Measurements from ENCODE around the gene PPID.
"Not testable (repeated sequence)": the region's sequence is repeated elsewhere in the genome, so short reads cannot be mapped to it uniquely, and the experiment has no call there.

Gene PPID

DNA sequence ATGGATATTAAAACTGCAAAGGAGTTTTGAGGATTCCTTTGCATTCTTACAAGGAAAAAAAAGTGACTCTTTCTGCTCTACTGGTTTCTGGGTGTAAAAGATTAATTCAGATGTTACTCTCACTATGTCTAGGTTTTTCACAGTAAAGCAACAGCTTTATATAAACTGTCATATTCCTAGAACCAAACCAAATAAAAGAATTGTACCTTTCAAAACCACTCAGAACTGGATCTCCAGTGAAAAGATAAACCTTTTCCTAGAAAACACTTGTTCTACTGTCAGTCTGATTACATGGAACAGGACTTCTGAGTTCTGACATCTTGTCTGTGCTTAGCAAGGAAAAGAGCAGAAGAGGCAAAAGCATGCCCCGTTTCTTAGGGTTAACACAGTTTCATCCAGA is 5.0 kb upstream of the PPID start:
- TF ChIP-seq, protein P1, sequence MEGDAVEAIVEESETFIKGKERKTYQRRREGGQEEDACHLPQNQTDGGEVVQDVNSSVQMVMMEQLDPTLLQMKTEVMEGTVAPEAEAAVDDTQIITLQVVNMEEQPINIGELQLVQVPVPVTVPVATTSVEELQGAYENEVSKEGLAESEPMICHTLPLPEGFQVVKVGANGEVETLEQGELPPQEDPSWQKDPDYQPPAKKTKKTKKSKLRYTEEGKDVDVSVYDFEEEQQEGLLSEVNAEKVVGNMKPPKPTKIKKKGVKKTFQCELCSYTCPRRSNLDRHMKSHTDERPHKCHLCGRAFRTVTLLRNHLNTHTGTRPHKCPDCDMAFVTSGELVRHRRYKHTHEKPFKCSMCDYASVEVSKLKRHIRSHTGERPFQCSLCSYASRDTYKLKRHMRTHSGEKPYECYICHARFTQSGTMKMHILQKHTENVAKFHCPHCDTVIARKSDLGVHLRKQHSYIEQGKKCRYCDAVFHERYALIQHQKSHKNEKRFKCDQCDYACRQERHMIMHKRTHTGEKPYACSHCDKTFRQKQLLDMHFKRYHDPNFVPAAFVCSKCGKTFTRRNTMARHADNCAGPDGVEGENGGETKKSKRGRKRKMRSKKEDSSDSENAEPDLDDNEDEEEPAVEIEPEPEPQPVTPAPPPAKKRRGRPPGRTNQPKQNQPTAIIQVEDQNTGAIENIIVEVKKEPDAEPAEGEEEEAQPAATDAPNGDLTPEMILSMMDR (IDR thresholded peaks at IDR 0.05; ENCODE audit: extremely low read depth, missing control alignments): no peak
- no peak for DNase-seq (ENCODE audit: low spot score)

DNA sequence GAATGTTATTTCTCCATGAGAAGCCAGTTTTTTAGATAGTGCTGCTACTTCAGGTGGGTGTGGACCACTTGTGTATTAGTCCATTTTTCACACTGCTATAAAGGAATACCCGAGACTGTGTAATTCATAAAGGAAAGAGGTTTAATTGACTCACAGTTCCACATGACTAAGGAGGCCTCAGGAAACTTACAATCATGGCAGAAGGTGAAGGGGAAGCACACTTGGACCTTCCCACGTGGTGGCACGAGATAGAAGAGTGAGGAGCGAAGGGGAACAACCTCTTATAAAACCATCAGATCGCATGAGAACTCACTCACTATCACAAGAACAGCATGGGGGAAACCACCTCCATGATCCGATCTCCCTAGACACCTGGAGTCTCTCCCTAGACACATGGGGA is 3.4 kb upstream of the PPID start:
- DNase-seq (ENCODE audit: low spot score): no peak
- TF ChIP-seq, protein P1 (IDR thresholded peaks at IDR 0.05; ENCODE audit: extremely low read depth, missing control alignments): no peak

DNA sequence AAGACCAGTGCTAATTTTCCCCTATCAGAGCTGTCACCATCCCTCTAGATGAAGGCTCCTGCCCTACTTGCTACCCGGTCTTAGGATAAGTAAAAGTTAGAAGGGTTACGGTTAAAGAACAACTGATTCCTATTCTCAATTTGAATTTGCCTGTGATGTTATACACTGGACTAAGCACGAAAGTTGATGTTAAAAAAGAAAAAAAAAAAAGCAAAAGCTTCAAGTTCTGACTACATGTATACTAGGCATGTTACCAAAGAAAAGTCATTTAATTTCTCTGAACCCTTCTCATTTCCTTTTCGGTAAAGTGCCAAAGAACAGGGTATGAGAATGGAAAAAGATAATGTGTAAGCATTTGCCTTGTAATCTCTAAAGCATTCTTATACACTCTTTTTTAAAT is 1.4 kb upstream of the PPID start:
- TF ChIP-seq, protein P1 (IDR thresholded peaks at IDR 0.05; ENCODE audit: extremely low read depth, missing control alignments): no peak
- DNase-seq (ENCODE audit: low spot score): no peak

- no peak for DNase-seq (ENCODE audit: low spot score)
- TF ChIP-seq, protein P1 (IDR thresholded peaks at IDR 0.05; ENCODE audit: extremely low read depth, missing control alignments): no peak
Measured at GRCh38 chr4:158722291-158722916, 792 bp downstream of the PPID start.

GRCh38 chr4:158721680-158722079 is 1.5 kb downstream of the PPID start:
- no peak for DNase-seq (ENCODE audit: low spot score)
- TF ChIP-seq, protein P1 (IDR thresholded peaks at IDR 0.05; ENCODE audit: extremely low read depth, missing control alignments): no peak

- TF ChIP-seq, protein P1 (IDR thresholded peaks at IDR 0.05; ENCODE audit: extremely low read depth, missing control alignments): no peak
- no peak for DNase-seq (ENCODE audit: low spot score)
Measured at GRCh38 chr4:158715802-158716201, 7.4 kb downstream of the PPID start.

DNA sequence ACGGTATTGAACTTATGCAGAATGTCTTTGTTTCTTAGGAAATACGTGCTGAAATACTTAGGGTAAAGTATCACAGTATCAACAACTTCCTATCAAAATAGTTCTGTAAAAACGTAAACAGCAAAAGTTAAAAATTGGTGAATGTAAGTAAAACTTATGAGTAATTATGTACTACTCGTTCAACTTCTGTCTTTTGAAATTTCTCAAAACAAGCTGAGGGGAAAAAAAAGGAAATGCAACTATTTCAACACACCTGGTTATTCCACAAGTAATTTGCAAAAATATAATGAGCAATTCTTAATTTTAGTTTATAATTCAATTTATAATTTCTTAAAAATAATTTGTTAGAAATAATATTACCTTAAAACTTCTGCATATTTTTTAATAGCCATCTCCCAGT is 8.3 kb downstream of the PPID start:
- TF ChIP-seq, protein P1 (IDR thresholded peaks at IDR 0.05; ENCODE audit: extremely low read depth, missing control alignments): no peak

GRCh38 chr4:158712622-158713021 is 10.6 kb downstream of the PPID start:
- DNase-seq (ENCODE audit: low spot score): not testable (repeated sequence)

More for the DNA sequence above, 8.3 kb downstream of the PPID start:
- DNase-seq (ENCODE audit: low spot score): no peak

All from GM20000 (cell line).